GM23338 (cell line): Measurements from ENCODE around the gene MXRA7. TPM values are rescaled to one million over a fixed set of nuclear protein-coding genes. Genes with fewer than 3 reads are reported as not detected.

Experiments used
- CREB1 ChIP-seq: fragments of 250-450 bp; sonication (Bioruptor Pico); IDR thresholded peaks from 2 replicates; pipeline ENCODE4 v1.5.0; 2020; ENCODE audit warnings: low read depth, mild to moderate bottlenecking, moderate library complexity
- CTCF ChIP-seq, 2 experiments: fragments of 200-600 bp in 1 of 2; sonication (generic) in 1 of 2; conservative IDR thresholded peaks; 2 replicates each; pipeline versions ENCODE4 v1.5.1 to v1.6.1; 2016 to 2017; ENCODE audit warnings: antibody characterized with exemption in 2 of 2, low read depth in 2 of 2, mild to moderate bottlenecking in 2 of 2, moderate library complexity in 1 of 2
- EZH2 ChIP-seq: fragments of 200-600 bp; sonication (generic); IDR thresholded peaks from one replicate; pipeline ENCODE4 v1.8.0; 2017; ENCODE audit warnings: antibody characterized with exemption, mild to moderate bottlenecking, low read depth; ENCODE audit not compliant: unreplicated experiment
- EZH2phosphoT487 ChIP-seq: fragments of 200-600 bp; sonication (generic); IDR thresholded peaks from one replicate; pipeline ENCODE4 v1.8.1; 2018; ENCODE audit warnings: antibody characterized with exemption; ENCODE audit not compliant: unreplicated experiment
- JUNB ChIP-seq: IDR thresholded peaks from one replicate; pipeline ENCODE4 v1.6.1; 2016; ENCODE audit warnings: antibody characterized with exemption; ENCODE audit not compliant: unreplicated experiment
- NANOG ChIP-seq: IDR thresholded peaks from 2 replicates; pipeline ENCODE4 v1.6.1; 2016; ENCODE audit warnings: antibody characterized with exemption, borderline replicate concordance
- POLR2AphosphoS5 ChIP-seq: IDR thresholded peaks from 2 replicates; pipeline ENCODE4 v1.6.1; 2016; ENCODE audit warnings: antibody characterized with exemption, low read depth
- polyA plus RNA-seq: library from polyadenylated mRNA; unstranded; fragments of >200 nt; fragmentation: Nextera tagmentation; extraction: Ambion mirVana; gene quantifications from 2 replicates; pipeline ENCODE4 v1.2.1, GENCODE V29; 2016
- total RNA-seq: library from RNA; depleted of rRNA; stranded (reverse); fragments of >200 nt; shearing (Covaris generic); gene quantifications from 2 replicates; pipeline ENCODE4 v1.2.3, GENCODE V29; 2014
- TF ChIP-seq, protein P1 (sequence below): fragments of 250-450 bp; sonication (Bioruptor Pico); IDR thresholded peaks from 2 replicates; pipeline ENCODE4 v1.5.0; 2020; ENCODE audit warnings: mild to moderate bottlenecking, moderate library complexity

MXRA7 gene
- total and polyA plus RNA-seq, 2 experiments from 2014 or later: 12.1 to 46.6 TPM

DNA sequence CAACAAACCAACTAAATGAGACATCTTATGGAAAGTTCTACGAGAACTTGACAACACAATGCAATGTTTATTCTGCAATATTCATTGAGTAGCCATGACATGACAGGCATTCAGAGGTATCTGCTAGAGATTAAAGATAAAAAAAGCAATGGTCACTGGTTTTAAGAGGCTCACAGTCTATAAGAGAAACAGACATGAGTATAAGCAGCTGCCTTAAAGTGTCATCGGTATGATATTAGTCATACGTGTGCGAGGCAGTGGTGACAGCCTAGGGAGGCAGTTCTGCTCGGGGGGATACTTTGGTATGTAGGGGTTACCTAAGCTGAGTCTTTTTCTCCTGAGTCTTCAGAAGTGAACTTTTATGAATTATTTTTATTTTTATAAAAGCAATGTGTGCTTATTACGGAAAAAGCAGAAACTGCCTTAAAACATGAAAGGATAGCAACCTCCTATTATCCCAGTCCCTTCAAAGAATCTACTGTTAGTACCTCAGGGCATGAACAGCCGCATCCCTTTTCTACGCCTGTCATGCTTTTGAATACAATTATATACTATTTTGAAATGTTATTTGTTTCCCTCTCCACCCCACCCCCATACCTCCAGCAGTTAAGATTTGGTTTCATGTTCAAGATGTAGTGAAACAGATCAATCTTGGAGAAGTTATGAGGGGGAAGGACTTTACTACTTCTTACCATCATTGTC, 75.0 kb downstream of the MXRA7 start (continued):
- TF ChIP-seq, protein P1, sequence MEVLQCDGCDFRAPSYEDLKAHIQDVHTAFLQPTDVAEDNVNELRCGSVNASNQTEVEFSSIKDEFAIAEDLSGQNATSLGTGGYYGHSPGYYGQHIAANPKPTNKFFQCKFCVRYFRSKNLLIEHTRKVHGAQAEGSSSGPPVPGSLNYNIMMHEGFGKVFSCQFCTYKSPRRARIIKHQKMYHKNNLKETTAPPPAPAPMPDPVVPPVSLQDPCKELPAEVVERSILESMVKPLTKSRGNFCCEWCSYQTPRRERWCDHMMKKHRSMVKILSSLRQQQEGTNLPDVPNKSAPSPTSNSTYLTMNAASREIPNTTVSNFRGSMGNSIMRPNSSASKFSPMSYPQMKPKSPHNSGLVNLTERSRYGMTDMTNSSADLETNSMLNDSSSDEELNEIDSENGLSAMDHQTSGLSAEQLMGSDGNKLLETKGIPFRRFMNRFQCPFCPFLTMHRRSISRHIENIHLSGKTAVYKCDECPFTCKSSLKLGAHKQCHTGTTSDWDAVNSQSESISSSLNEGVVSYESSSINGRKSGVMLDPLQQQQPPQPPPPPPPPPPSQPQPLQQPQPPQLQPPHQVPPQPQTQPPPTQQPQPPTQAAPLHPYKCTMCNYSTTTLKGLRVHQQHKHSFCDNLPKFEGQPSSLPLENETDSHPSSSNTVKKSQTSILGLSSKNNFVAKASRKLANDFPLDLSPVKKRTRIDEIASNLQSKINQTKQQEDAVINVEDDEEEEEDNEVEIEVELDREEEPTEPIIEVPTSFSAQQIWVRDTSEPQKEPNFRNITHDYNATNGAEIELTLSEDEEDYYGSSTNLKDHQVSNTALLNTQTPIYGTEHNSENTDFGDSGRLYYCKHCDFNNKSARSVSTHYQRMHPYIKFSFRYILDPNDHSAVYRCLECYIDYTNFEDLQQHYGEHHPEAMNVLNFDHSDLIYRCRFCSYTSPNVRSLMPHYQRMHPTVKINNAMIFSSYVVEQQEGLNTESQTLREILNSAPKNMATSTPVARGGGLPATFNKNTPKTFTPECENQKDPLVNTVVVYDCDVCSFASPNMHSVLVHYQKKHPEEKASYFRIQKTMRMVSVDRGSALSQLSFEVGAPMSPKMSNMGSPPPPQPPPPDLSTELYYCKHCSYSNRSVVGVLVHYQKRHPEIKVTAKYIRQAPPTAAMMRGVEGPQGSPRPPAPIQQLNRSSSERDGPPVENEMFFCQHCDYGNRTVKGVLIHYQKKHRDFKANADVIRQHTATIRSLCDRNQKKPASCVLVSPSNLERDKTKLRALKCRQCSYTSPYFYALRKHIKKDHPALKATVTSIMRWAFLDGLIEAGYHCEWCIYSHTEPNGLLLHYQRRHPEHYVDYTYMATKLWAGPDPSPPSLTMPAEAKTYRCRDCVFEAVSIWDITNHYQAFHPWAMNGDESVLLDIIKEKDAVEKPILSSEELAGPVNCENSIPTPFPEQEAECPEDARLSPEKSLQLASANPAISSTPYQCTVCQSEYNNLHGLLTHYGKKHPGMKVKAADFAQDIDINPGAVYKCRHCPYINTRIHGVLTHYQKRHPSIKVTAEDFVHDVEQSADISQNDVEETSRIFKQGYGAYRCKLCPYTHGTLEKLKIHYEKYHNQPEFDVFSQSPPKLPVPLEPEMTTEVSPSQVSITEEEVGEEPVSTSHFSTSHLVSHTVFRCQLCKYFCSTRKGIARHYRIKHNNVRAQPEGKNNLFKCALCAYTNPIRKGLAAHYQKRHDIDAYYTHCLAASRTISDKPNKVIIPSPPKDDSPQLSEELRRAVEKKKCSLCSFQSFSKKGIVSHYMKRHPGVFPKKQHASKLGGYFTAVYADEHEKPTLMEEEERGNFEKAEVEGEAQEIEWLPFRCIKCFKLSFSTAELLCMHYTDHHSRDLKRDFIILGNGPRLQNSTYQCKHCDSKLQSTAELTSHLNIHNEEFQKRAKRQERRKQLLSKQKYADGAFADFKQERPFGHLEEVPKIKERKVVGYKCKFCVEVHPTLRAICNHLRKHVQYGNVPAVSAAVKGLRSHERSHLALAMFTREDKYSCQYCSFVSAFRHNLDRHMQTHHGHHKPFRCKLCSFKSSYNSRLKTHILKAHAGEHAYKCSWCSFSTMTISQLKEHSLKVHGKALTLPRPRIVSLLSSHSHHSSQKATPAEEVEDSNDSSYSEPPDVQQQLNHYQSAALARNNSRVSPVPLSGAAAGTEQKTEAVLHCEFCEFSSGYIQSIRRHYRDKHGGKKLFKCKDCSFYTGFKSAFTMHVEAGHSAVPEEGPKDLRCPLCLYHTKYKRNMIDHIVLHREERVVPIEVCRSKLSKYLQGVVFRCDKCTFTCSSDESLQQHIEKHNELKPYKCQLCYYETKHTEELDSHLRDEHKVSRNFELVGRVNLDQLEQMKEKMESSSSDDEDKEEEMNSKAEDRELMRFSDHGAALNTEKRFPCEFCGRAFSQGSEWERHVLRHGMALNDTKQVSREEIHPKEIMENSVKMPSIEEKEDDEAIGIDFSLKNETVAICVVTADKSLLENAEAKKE (CRISPR knock-in tag): no peak
- TF ChIP-seq EZH2phosphoT487: no peak
- no peak for TF ChIP-seq EZH2
- TF ChIP-seq POLR2AphosphoS5: no peak
- TF ChIP-seq CTCF (conservative IDR thresholded peaks at IDR 0.05; ENCODE audit: low read depth in 2 of 2): no peak
- no peak for TF ChIP-seq NANOG
- TF ChIP-seq CREB1 (CRISPR knock-in tag): no peak
- no peak for TF ChIP-seq JUNB
